Prostate gland (tissue), 2 donors: ENCODE data around the gene ASB18.

ENCODE experiments used
- CTCF ChIP-seq, 4 experiments: fragments of 200-600 bp in 2 of 4; fragments of 450-650 bp in 2 of 4; sonication (generic) in 2 of 4; IDR thresholded peaks; 1 replicate in 3 of 4; 2 replicates in 1 of 4; pipeline ENCODE4 v1.5.1; 2016 to 2019; ENCODE audit warnings: antibody characterized with exemption in 4 of 4, mild to moderate bottlenecking in 2 of 4, moderate library complexity in 2 of 4
- POLR2A ChIP-seq: fragments of 450-650 bp; IDR thresholded peaks from one replicate; pipeline ENCODE4 v1.6.1; 2016; ENCODE audit warnings: antibody characterized with exemption, mild to moderate bottlenecking
- POLR2AphosphoS5 ChIP-seq: sonication (generic); formaldehyde crosslinking; IDR thresholded peaks from one replicate; pipeline ENCODE4 v1.6.1; 2017; ENCODE audit warnings: antibody characterized with exemption

GRCh38 chr2:236273126-236273525, 8.9 kb upstream of the ASB18 start:
- TF ChIP-seq POLR2A: no peak
- no peak for TF ChIP-seq POLR2AphosphoS5
- TF ChIP-seq CTCF (IDR thresholded peaks at IDR 0.05): no peak
